Esophagus squamous epithelium (tissue), 4 donors: ENCODE results near the gene CD58.

Experiments used
- POLR2A ChIP-seq, 4 donors: fragments of 450-650 bp; IDR thresholded peaks; one replicate each; pipeline ENCODE4 v1.6.1; 2017; ENCODE audit warnings: antibody characterized with exemption in 4 of 4, mild to moderate bottlenecking in 4 of 4, moderate library complexity in 3 of 4
- TF ChIP-seq, protein P1 (sequence below), 6 experiments: fragments of 450-650 bp in 4 of 6; fragments of 200-600 bp in 2 of 6; sonication (generic) in 2 of 6; IDR thresholded peaks; one replicate each; pipeline ENCODE4 v1.5.1; 2016 to 2019; ENCODE audit warnings: antibody characterized with exemption in 6 of 6, mild to moderate bottlenecking in 4 of 6, moderate library complexity in 4 of 6

- TF ChIP-seq, protein P1, sequence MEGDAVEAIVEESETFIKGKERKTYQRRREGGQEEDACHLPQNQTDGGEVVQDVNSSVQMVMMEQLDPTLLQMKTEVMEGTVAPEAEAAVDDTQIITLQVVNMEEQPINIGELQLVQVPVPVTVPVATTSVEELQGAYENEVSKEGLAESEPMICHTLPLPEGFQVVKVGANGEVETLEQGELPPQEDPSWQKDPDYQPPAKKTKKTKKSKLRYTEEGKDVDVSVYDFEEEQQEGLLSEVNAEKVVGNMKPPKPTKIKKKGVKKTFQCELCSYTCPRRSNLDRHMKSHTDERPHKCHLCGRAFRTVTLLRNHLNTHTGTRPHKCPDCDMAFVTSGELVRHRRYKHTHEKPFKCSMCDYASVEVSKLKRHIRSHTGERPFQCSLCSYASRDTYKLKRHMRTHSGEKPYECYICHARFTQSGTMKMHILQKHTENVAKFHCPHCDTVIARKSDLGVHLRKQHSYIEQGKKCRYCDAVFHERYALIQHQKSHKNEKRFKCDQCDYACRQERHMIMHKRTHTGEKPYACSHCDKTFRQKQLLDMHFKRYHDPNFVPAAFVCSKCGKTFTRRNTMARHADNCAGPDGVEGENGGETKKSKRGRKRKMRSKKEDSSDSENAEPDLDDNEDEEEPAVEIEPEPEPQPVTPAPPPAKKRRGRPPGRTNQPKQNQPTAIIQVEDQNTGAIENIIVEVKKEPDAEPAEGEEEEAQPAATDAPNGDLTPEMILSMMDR (IDR thresholded peaks at IDR 0.05), result no peak
- TF ChIP-seq POLR2A (IDR thresholded peaks at IDR 0.05), result no peak
Measured at GRCh38 chr1:116534014-116534739, 36.6 kb downstream of the CD58 start.
